Suprapubic skin (tissue), 4 donors: ENCODE results near the gene ATP6V1G1. TPM values are rescaled to one million over a fixed set of nuclear protein-coding genes. Genes with fewer than 3 reads are reported as not detected.
"Not testable (repeated sequence)": the region's sequence is repeated elsewhere in the genome, so short reads cannot be mapped to it uniquely, and the experiment has no call there.

Experiments
- DNase-seq, 2 donors: peaks; one replicate each; pipeline ENCODE4 v3.0.0-alpha.2; 2019; ENCODE audit warnings: low spot score in 2 of 2
- H3K27ac ChIP-seq: fragments of 200-600 bp; sonication (generic); one replicate; pipeline ENCODE4 v1.5.1; 2019
- H3K27me3 ChIP-seq: fragments of 200-600 bp; sonication (generic); one replicate; pipeline ENCODE4 v1.5.1; 2019
- H3K36me3 ChIP-seq: fragments of 200-600 bp; sonication (generic); one replicate; pipeline ENCODE4 v1.5.1; 2019
- H3K4me1 ChIP-seq: fragments of 200-600 bp; sonication (generic); one replicate; pipeline ENCODE4 v1.5.1; 2019
- H3K4me3 ChIP-seq: fragments of 200-600 bp; sonication (generic); one replicate; pipeline ENCODE4 v1.5.1; 2019; ENCODE audit warnings: mild to moderate bottlenecking
- H3K9me3 ChIP-seq: fragments of 200-600 bp; sonication (generic); one replicate; pipeline ENCODE4 v1.5.1; 2019
- EP300 ChIP-seq: sonication (generic); formaldehyde crosslinking; IDR thresholded peaks from one replicate; pipeline ENCODE4 v1.6.1; 2017; ENCODE audit warnings: antibody characterized with exemption
- POLR2A ChIP-seq, 2 donors: fragments of 450-650 bp; IDR thresholded peaks; one replicate each; pipeline ENCODE4 v1.6.1; 2017; ENCODE audit warnings: antibody characterized with exemption in 2 of 2, mild to moderate bottlenecking in 2 of 2, moderate library complexity in 2 of 2
- POLR2AphosphoS5 ChIP-seq, 3 donors: sonication (generic); formaldehyde crosslinking; IDR thresholded peaks; one replicate each; pipeline ENCODE4 v1.6.1; 2017; ENCODE audit warnings: antibody characterized with exemption in 3 of 3
- WGBS: methylation state at CpG from one replicate; pipeline ENCODE4 v1.1.5; 2018; 5-methylcytosine and 5-hydroxymethylcytosine counted together
- total RNA-seq, 4 donors: library from RNA; depleted of rRNA; stranded (reverse); fragments of >200 nt; gene quantifications; one replicate each; pipeline ENCODE4 v1.1.0, GENCODE V29; 2016
- TF ChIP-seq, protein P1 (sequence below), 2 donors: fragments of 200-600 bp in 1 of 2; fragments of 450-650 bp in 1 of 2; sonication (generic) in 1 of 2; IDR thresholded peaks; one replicate each; pipeline ENCODE4 v1.5.1; 2016 to 2019; ENCODE audit warnings: antibody characterized with exemption in 2 of 2, mild to moderate bottlenecking in 1 of 2, moderate library complexity in 1 of 2

Gene ATP6V1G1
- total RNA-seq, 4 donors from 2014 or later = 181 to 234 (median 209) TPM

DNA sequence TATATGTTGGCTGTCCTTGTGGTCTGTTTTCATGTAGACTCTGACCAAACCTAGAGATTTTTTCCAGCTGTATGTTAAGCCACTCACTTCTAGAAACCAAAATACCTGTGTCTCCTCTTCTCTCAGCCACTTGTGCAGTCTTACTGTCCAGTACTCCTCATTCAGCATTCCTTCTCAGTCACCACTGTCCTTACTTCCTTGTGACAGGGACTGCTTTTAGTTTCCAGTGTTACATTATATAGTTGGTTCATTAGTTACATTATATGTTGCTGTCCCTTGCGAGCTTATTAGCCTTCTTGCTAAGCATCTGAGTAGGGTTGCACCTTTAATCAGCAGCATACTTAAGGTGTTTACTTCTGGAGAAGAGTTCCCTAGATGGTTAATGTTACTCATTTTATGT, 4.3 kb downstream of the ATP6V1G1 start:
- Histone ChIP-seq H3K27ac (peak overlapping the region; percentile 60), H3K36me3 (peaks cover 41% of the 10 kb centered on the region), H3K4me1 (peaks cover 57% of the 10 kb centered on the region), H3K9me3 (no peaks in the 10 kb centered on the region), H3K4me3 (peak overlapping the region; percentile 7), H3K27me3 (no peaks in the 10 kb centered on the region)
- DNase-seq = no peak
- WGBS = 45% methylated on average over 1 of the region's 1 CpG
- TF ChIP-seq EP300 (no peak), POLR2A (IDR thresholded peaks at IDR 0.05) (no peak), POLR2AphosphoS5 (IDR thresholded peaks at IDR 0.05) (no peak)
- TF ChIP-seq, protein P1, sequence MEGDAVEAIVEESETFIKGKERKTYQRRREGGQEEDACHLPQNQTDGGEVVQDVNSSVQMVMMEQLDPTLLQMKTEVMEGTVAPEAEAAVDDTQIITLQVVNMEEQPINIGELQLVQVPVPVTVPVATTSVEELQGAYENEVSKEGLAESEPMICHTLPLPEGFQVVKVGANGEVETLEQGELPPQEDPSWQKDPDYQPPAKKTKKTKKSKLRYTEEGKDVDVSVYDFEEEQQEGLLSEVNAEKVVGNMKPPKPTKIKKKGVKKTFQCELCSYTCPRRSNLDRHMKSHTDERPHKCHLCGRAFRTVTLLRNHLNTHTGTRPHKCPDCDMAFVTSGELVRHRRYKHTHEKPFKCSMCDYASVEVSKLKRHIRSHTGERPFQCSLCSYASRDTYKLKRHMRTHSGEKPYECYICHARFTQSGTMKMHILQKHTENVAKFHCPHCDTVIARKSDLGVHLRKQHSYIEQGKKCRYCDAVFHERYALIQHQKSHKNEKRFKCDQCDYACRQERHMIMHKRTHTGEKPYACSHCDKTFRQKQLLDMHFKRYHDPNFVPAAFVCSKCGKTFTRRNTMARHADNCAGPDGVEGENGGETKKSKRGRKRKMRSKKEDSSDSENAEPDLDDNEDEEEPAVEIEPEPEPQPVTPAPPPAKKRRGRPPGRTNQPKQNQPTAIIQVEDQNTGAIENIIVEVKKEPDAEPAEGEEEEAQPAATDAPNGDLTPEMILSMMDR (IDR thresholded peaks at IDR 0.05) = no peak

DNA sequence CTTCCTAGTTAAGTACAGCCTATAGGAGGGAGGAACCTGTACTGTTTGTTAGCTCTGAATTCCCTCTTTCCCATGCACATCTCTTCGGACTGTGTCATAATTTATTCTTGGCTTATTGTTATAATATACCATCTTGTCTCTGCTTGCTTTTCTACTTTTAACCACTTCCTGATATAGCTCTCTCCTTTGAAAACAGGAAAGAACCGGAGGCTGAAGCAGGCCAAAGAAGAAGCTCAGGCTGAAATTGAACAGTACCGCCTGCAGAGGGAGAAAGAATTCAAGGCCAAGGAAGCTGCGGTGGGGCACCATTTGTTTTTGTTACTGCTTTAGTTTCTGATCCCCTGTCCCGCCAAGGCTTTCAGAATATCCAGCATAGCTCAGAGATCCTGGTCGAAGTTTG, 4.8 kb downstream of the ATP6V1G1 start:
- no peak for DNase-seq
- TF ChIP-seq, protein P1 (IDR thresholded peaks at IDR 0.05) = peak; percentile 26 to 36
- TF ChIP-seq POLR2AphosphoS5 (IDR thresholded peaks at IDR 0.05) = no peak
- Histone ChIP-seq H3K9me3 (no peaks in the 10 kb centered on the region), H3K27ac (peak overlapping the region; percentile 60), H3K27me3 (no peaks in the 10 kb centered on the region), H3K36me3 (peaks cover 44% of the 10 kb centered on the region), H3K4me3 (peak overlapping the region; percentile 7), H3K4me1 (peaks cover 52% of the 10 kb centered on the region)
- WGBS = 24% methylated on average over 6 of the region's 6 CpGs

DNA sequence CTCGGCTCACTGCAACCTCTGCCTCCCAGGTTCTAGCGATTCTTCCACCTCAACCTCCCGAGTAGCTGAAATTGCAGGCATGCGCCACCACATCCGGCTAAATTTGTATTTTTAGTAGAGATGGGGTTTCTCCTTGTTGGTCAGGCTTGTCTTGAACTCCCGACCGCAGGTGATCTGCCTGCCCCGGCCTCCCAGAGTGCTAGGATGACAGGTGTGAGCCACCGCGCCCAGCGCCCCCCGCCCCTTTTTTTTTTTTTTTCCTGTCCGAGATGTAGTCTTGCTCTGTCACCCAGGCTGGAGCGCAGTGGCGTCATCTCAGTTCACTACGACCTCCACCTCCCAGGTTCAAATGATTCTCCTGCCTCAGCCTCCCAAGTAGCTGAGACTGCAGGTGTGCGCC, 6.6 kb downstream of the ATP6V1G1 start:
- no peak for DNase-seq
- TF ChIP-seq, protein P1 (IDR thresholded peaks at IDR 0.05) = no peak
- TF ChIP-seq POLR2AphosphoS5 (IDR thresholded peaks at IDR 0.05) (no peak), POLR2A (IDR thresholded peaks at IDR 0.05) (no peak), EP300 (no peak)
- no peaks in the 10 kb centered on the region for H3K9me3 ChIP-seq
- H3K27ac ChIP-seq = no peak overlapping the region
- peaks cover 43% of the 10 kb centered on the region for H3K4me1 ChIP-seq
- no peak overlapping the region for H3K4me3 ChIP-seq
- H3K36me3 ChIP-seq = peaks cover 62% of the 10 kb centered on the region
- WGBS = 98% methylated on average over 17 of the region's 17 CpGs
- H3K27me3 ChIP-seq = no peaks in the 10 kb centered on the region

DNA sequence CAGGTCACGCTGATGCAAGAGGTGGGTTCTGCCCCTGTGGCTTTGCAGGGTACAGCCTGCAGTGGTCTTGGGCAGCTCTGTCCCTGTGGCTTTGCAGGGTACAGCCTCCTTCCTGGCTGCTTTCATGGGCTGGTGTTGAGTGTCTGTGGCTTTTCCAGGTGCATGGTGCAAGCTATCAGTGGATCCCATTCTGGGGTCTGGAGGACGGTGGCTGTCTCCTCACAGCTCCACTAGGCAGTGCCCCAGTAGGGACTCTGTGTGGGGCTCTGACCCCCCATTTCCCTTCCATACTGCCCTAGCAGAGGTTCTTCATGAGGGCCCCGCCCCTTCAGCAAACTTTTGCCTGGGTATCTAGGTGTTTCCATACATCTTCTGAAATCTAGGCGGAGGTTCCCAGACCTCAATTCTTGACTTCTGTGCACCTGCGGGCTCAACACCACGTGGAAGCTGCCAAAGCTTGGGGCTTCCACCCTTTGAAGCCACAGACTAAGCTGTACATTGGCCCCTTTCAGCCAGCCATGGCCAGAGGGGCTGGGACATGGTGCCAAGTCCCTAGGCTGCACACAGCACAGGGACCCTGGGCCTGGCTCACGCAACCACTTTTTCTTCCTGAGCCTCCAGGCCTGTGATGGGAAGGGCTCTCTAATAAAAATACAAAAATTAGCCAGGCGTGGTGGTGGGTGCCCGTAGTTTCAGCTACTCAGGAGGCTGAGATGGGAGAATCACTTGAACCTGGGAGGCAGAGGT, 13.1 kb downstream of the ATP6V1G1 start:
- 92% methylated on average over 9 of the region's 9 CpGs for WGBS
- not testable (repeated sequence) for H3K27me3 ChIP-seq, DNase-seq, H3K9me3 ChIP-seq, H3K27ac ChIP-seq, H3K4me1 ChIP-seq, H3K4me3 ChIP-seq
- peaks cover 55% of the 10 kb centered on the region for H3K36me3 ChIP-seq

DNA sequence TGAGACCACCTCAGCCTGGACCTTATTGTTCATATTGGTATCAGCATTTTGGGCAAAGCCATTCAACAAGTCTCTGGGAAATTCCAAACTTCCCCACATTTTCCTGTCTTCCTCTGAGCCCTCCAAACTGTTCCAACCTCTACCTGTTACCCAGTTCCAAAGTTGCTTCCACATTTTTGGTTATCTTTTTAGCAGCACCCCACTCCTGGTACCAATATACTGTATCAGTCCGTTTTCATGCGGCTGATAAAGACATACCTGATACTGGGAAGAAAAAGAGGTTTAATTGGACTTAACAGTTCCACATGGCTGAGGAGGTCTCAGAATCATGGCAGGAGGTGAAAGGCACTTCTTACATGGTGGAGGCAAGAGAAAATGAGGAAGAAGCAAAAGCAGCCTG, 14.2 kb downstream of the ATP6V1G1 start:
- not testable (repeated sequence) for DNase-seq, H3K4me1 ChIP-seq, H3K27me3 ChIP-seq, H3K4me3 ChIP-seq, H3K9me3 ChIP-seq, H3K27ac ChIP-seq
- 100% methylated on average over 2 of the region's 2 CpGs for WGBS
- peaks cover 44% of the 10 kb centered on the region for H3K36me3 ChIP-seq

DNA sequence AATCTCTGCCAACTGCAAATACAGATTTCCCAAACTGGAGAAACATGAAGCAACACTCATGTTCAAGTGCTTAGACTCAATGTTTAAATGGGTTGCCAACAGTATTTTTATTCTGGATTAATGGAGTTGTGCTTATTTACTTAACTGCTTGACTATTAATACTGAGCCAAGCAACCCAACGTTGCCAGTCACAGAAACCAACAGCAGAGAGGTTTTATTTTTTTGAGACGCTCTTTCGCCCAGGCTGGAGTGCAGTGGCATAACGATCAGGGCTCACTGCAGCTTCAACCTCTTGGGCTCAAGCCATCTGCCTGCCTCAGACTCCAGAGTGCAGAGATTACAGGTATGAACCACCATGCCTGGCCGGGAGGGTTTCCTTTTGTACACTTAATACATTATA, 15.1 kb downstream of the ATP6V1G1 start:
- Histone ChIP-seq H3K9me3 (peaks cover 8% of the 10 kb centered on the region), H3K27ac (no peak overlapping the region), H3K27me3 (no peaks in the 10 kb centered on the region), H3K36me3 (peaks cover 38% of the 10 kb centered on the region), H3K4me3 (no peak overlapping the region), H3K4me1 (no peaks in the 10 kb centered on the region)
- DNase-seq = no peak
- WGBS = 97% methylated on average over 5 of the region's 5 CpGs
- TF ChIP-seq, protein P1 (IDR thresholded peaks at IDR 0.05) = no peak
- TF ChIP-seq POLR2AphosphoS5 (IDR thresholded peaks at IDR 0.05) = no peak
- no peak for TF ChIP-seq EP300
- no peak for TF ChIP-seq POLR2A (IDR thresholded peaks at IDR 0.05)
